GM21619 (cell line): ENCODE results near the gene GNG11.

ENCODE experiments used
- ATAC-seq: cut with Tn5 transposase; IDR thresholded peaks from one replicate; pipeline ENCODE4 v1.9.1; 2021; ENCODE audit not compliant: unreplicated experiment

The GNG11 gene

GRCh38 chr7:93945756-93946535 is 24.4 kb downstream of the GNG11 start:
- ATAC-seq = no peak

- ATAC-seq = no peak
Measured at GRCh38 chr7:93948106-93948505, 26.6 kb downstream of the GNG11 start.

- no peak for ATAC-seq
Measured at GRCh38 chr7:93948873-93949272, 27.3 kb downstream of the GNG11 start.

- no peak for ATAC-seq
Measured at GRCh38 chr7:93949423-93949822, 27.9 kb downstream of the GNG11 start.

- ATAC-seq = peak; percentile 87
Measured at GRCh38 chr7:93955304-93955703, 33.8 kb downstream of the GNG11 start.

- no peak for ATAC-seq
Measured at GRCh38 chr7:93957767-93958166, 36.2 kb downstream of the GNG11 start.

- ATAC-seq = no peak
Measured at GRCh38 chr7:93958216-93958615, 36.7 kb downstream of the GNG11 start.

GRCh38 chr7:93958651-93959050 is 37.1 kb downstream of the GNG11 start:
- ATAC-seq = no peak

- no peak for ATAC-seq
Measured at GRCh38 chr7:93960986-93961385, 39.5 kb downstream of the GNG11 start.

GRCh38 chr7:93964262-93964661 is 42.7 kb downstream of the GNG11 start:
- no peak for ATAC-seq

- ATAC-seq = no peak
Measured at GRCh38 chr7:93964813-93965212, 43.3 kb downstream of the GNG11 start.

- ATAC-seq = no peak
Measured at GRCh38 chr7:93968911-93969620, 47.5 kb downstream of the GNG11 start.

GRCh38 chr7:93972029-93972725 is 50.6 kb downstream of the GNG11 start:
- no peak for ATAC-seq

GRCh38 chr7:93973134-93973533 is 51.6 kb downstream of the GNG11 start:
- ATAC-seq = no peak

- no peak for ATAC-seq
Measured at GRCh38 chr7:93977211-93977950, 55.8 kb downstream of the GNG11 start.
